Measurements from ENCODE around the gene ZNF70.
"Not testable (repeated sequence)": the region's sequence is repeated elsewhere in the genome, so short reads cannot be mapped to it uniquely, and the experiment has no call there.

ZNF70 gene

GRCh38 chr22:23756891-23757290, 6.0 kb upstream of the ZNF70 start:
- DNase-seq (ENCODE audit: low spot score): no peak

- no peak for DNase-seq (ENCODE audit: low spot score)
Measured at GRCh38 chr22:23755711-23756110, 4.8 kb upstream of the ZNF70 start.

GRCh38 chr22:23754980-23755636, 4.2 kb upstream of the ZNF70 start:
- DNase-seq (ENCODE audit: low spot score): no peak

GRCh38 chr22:23754220-23754919, 3.5 kb upstream of the ZNF70 start, which contains the start of gene VPREB3:
TSS of gene VPREB3 (minus strand) at chr22:23754425. CDS start at chr22:23754363, 62 bp downstream.
- DNase-seq (ENCODE audit: low spot score): no peak

GRCh38 chr22:23753385-23753784, 2.5 kb upstream of the ZNF70 start:
- DNase-seq (ENCODE audit: low spot score): no peak

DNA sequence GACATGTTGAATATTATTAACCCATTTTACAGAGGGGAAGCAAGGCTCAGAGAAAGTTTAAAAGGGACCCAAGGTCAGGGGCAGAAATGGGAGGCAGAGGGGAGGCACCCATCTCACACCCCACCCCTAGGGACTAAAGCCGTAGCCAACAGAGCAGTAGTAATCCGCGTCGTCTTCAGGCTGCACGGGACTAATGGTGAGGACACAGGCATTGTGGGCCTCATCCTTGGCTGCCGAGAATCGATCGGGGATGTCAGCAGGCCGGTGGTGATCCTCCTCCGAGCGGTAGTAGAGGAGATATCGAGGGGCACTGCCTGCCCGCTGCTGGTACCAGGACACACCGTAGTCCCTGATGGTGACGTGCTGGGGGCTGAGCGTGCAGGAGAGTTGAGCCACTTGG, 1.8 kb upstream of the ZNF70 start:
- no peak for DNase-seq (ENCODE audit: low spot score)

DNA sequence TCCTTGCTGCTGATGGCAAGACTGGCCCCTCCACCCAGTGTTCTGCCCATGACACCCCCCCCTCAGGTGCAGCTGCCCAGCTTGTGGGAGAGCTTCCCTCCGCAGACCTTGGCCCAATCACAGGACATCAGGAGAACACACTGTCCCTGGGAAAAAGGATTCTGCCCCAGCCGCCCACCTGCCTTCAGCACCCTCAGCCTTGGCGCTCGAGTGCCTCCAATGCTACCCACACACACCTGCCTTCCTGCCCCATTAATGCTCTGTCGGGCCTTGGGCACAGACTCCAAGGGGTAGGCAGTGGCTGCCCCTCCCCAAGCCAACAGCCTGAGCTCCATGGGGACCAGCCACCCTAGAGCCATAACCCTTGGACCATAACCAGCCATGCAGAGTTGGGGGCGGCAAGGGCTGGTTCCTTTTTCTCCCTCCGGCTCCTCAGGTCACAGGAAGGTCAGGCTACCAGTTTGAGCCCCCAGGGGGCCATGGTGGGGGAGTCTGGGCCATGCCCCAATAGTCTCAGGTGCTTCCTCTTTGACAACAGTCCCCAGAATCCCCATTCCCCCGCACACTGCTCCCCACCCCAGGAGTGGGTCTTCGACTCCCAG, 1.3 kb upstream of the ZNF70 start:
- no peak for DNase-seq (ENCODE audit: low spot score)

- no peak for DNase-seq (ENCODE audit: low spot score)
Measured at GRCh38 chr22:23751441-23751996, 607 bp upstream of the ZNF70 start.

DNA sequence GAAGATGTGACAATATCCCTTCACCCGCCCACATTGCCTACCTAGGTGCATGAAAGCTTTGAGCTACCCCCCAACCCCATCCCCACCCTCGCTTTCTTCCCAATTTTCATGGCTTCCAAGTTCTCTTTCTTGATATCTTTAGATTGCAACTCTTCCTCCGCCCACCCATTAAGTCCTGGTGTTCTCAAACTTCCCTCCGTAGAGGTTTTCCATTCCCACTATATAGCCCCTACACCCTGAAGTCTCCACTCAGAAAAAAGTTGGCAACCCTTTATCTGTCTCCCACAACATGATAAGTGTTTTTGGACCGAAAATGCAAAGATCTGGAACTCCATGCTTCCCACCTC, 572 bp downstream of the ZNF70 start:
- DNase-seq (ENCODE audit: low spot score): no peak

DNA sequence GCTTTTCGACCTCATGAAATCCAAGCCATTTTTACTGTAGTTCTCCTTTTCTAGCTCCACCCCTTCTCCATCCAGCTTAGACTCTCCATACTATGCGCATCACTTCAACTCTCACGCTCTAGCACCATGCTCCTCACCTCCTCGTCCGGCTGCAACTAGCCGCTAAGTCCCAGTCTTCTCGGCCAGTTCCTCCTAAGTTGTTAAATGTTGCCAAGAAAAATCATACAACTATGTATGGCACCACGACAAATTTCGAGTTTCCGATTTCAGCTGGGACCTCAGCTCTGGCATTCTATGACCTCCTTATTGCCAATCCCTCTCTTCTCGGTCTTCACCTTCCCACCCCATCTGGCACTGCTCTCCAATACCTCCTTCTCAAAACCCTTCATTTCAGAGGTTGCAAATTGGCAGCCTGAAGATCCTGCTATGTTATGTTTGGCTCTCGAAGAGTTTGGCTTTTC, 1.0 kb downstream of the ZNF70 start:
- no peak for DNase-seq (ENCODE audit: low spot score)

DNA sequence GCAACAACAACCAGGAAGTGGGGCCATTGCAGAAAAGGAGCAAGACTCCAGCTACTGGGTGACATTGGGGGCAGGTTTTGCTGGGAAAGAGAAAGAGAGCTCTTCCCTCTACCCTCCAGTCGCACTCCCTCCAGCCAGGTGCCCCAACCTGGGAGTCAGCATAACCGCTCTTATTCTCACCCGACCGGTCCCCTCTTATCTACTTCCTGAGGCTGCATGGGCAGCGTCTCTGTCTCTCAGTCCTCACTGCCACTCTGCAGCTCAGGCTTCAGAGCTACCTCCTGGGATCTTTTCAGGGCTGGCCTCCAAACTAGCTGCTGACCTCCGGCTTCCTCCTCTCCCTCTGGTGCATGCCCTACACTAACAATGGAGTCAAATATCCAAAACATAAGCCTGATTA, 5.1 kb downstream of the ZNF70 start:
- DNase-seq (ENCODE audit: low spot score): no peak

DNA sequence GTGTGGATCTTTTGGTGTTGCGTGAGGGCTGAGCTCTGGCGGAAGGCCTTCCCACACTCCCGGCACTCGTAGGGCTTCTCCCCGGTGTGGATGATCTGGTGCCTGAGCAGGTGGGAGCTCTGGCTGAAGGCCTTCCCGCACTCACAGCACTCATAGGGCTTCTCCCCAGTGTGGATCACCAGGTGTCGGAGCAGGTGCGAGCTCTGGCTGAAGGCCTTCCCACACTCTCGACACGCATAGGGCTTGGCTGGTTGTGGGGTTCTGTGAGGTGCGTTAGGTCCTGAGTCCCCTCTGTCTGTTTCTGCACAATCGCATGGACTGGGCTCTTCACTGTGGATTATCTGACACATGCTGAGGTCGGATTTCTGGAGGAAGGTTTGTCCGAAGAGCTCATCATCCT, 6.4 kb downstream of the ZNF70 start:
- no peak for DNase-seq (ENCODE audit: low spot score)

DNA sequence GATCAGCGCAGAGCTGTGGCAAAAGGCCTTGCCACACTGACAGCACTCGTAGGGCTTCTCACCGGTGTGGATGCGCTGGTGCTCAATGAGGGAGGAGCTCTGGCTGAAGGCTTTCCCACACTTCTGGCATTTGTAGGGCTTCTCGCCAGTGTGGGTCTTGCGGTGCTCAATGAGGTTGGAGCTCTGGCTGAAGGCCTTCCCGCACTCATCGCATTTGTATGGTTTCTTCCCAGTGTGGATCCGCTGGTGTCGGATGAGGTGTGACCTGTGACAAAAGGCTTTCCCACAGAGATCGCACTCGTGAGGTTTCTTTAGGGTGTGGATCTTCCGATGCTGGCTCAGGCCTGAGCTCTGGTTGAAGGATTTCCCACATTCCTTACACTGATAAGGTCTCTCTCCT, 6.9 kb downstream of the ZNF70 start:
- DNase-seq (ENCODE audit: low spot score): no peak

- DNase-seq (ENCODE audit: low spot score): no peak
Measured at GRCh38 chr22:23743303-23743705, 7.6 kb downstream of the ZNF70 start.

DNA sequence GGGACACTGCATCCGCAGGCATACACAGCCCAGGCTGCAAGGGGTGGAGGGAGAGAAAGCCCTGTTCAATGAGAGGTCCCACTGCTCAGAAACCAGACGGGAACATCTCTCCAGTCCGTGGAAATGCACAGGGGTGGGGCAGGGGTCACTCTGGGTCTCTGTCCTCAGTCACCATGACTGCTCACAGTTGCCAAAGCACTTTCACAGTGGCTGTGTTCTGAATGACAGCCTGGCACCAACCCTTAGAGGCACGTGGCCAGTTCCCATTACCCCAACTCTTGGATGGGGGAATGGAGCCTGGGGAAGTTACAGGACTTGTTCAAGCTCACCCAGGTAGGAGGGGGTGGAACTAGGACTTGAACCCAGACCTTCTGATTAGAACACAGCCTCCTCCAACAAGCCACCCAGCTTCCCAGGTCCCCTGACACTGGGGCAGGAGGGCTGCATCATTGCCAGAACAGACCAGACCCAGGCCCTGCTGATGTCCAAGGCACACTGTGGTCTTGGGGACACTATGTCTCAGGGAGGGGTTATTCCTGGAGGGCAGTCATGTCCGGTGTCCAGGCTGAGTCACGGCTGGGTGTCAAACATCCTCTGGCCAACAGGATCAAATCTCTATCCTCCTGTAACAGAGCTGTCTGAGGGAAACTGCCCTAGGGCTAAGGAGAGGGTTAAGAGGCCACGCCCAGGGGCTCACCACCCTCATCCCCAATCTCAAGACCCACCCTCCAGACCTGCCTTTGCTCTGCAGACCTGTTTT, 8.2 kb downstream of the ZNF70 start:
- DNase-seq (ENCODE audit: low spot score): no peak

DNA sequence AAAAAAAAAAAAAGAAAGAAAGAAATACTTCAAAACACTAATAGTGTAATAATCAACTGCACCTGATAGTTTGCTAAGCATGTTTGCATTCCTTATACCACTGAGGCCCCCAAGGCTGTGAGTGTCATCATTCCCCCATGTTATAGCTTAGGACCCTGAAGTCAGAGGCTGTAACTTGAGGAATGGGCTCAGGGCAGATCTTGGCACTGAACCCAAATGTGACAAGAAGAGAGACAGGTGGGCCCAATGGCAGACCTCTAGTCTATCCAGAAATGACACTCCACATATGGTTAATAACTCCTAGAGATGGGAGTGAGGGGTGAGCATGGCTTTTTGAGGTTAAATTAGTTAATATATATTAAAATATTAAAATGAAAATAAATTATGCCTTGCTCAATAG, 13.2 kb downstream of the ZNF70 start:
- DNase-seq (ENCODE audit: low spot score): no peak

- DNase-seq (ENCODE audit: low spot score): not testable (repeated sequence)
Measured at GRCh38 chr22:23728108-23728507, 22.8 kb downstream of the ZNF70 start.

GRCh38 chr22:23722724-23723123, 28.2 kb downstream of the ZNF70 start:
- no peak for DNase-seq (ENCODE audit: low spot score)

- no peak for DNase-seq (ENCODE audit: low spot score)
Measured at GRCh38 chr22:23722160-23722559, 28.8 kb downstream of the ZNF70 start.

GRCh38 chr22:23720855-23721254, 30.1 kb downstream of the ZNF70 start:
- no peak for DNase-seq (ENCODE audit: low spot score)

- no peak for DNase-seq (ENCODE audit: low spot score)
Measured at GRCh38 chr22:23718371-23719165, 32.3 kb downstream of the ZNF70 start.
